HCT116 (cell line): ENCODE results near the gene GNS. TPM values are rescaled to one million over a fixed set of nuclear protein-coding genes. Genes with fewer than 3 reads are reported as not detected.
"Not testable (repeated sequence)": the region's sequence is repeated elsewhere in the genome, so short reads cannot be mapped to it uniquely, and the experiment has no call there.

Experiments used
- ATAC-seq: fragments of 200-7000 bp; cut with Tn5 transposase; 2 replicates; pipeline ENCODE4 v1.9.1; 2020; ENCODE audit warnings: mild to moderate bottlenecking, moderate library complexity
- BruUV-seq: library from RNA; stranded (reverse); fragments of 400-500 nt; replicated peaks from 2 replicates; lab custom pipeline; 2021; lab: Mats Ljungman, UMichigan
- CTCF ChIA-PET: fragments of 300-600 bp; sonication (Branson Sonifier 250); formaldehyde crosslinking; loops from one replicate; lab custom pipeline; 2021; ENCODE audit warnings: antibody characterized with exemption; lab: Charles Lee
- POLR2A ChIA-PET: fragments of 300-600, 350-600 bp; sonication (Branson Sonifier 250); formaldehyde crosslinking; loops from one replicate; lab custom pipeline; 2021; ENCODE audit warnings: antibody characterized with exemption; lab: Charles Lee
- RAD21 ChIA-PET, 2 experiments: fragments of 300-600 bp; sonication (Branson Sonifier 250); formaldehyde crosslinking; loops; one replicate each; lab custom pipeline; 2023; ENCODE audit warnings: low total read pairs in 2 of 2; ENCODE audit not compliant: uncharacterized antibody in 2 of 2, unreplicated experiment in 2 of 2, low non-redundant PET in 1 of 2; lab: Charles Lee
- DNase-seq: peaks from one replicate; pipeline ENCODE4 v3.0.0-alpha.2; 2010; ENCODE audit warnings: low read depth, low spot score
- H2AFZ ChIP-seq: fragments of 200-600 bp; shearing (Covaris generic), sonication (generic); 2 replicates; pipeline ENCODE4 v1.6.1; 2017; ENCODE audit warnings: low read depth, mixed run types, mixed read lengths, antibody characterized with exemption, low read length; ENCODE audit not compliant: poor library complexity, severe bottlenecking
- H3K27ac ChIP-seq: 2 replicates; pipeline ENCODE4 v1.5.1; 2012; ENCODE audit warnings: low read depth, low read length
- H3K27me3 ChIP-seq: fragments of 200-600 bp; sonication (generic); 2 replicates; pipeline ENCODE4 v1.6.1; 2016; ENCODE audit warnings: mixed run types, low read length, mixed read lengths; ENCODE audit not compliant: insufficient read depth
- H3K36me3 ChIP-seq, 2 experiments: fragments of 200-500 bp in 1 of 2; fragments of 200-600 bp in 1 of 2; sonication (Bioruptor generic) in 1 of 2; sonication (generic) in 1 of 2; 2 replicates each; pipeline versions ENCODE4 v1.5.1 to v1.6.1; 2014 to 2016; ENCODE audit warnings: low read length in 2 of 2, inconsistent platforms in 1 of 2, mixed read lengths in 1 of 2, mixed run types in 1 of 2; ENCODE audit not compliant: insufficient read depth in 2 of 2, control insufficient read depth in 1 of 2
- H3K4me1 ChIP-seq, 2 experiments: fragments of 200-600 bp in 1 of 2; sonication (generic) in 1 of 2; 2 replicates each; pipeline versions ENCODE4 v1.5.1 to v1.6.1; 2012 to 2017; ENCODE audit warnings: low read length in 2 of 2, inconsistent platforms in 1 of 2, mild to moderate bottlenecking in 1 of 2, mixed read lengths in 1 of 2, mixed run types in 1 of 2, moderate library complexity in 1 of 2; ENCODE audit not compliant: insufficient read depth in 2 of 2, control insufficient read depth in 1 of 2
- H3K4me2 ChIP-seq: fragments of 200-600 bp; sonication (generic); 2 replicates; pipeline ENCODE4 v1.6.1; 2017; ENCODE audit warnings: mixed run types, low read length, mixed read lengths
- H3K4me3 ChIP-seq, 2 experiments: fragments of 200-600 bp in 1 of 2; sonication (generic) in 1 of 2; replicated peaks in 1 of 2; 2 replicates each; pipeline ENCODE4 v1.5.1; 2011 to 2016; ENCODE audit warnings: low read length in 2 of 2, control low read depth in 1 of 2, low read depth in 1 of 2, mild to moderate bottlenecking in 1 of 2, mixed read lengths in 1 of 2, mixed run types in 1 of 2
- H3K79me2 ChIP-seq: fragments of 200-600 bp; sonication (generic); 2 replicates; pipeline ENCODE4 v1.6.1; 2017; ENCODE audit warnings: mild to moderate bottlenecking, mixed run types, low read length, moderate library complexity, mixed read lengths; ENCODE audit not compliant: insufficient read depth
- H3K9ac ChIP-seq: fragments of 200-600 bp; sonication (generic); 2 replicates; pipeline ENCODE4 v1.6.1; 2016; ENCODE audit warnings: low read length, mixed read lengths
- H3K9me2 ChIP-seq: fragments of 200-600 bp; sonication (generic), shearing (Covaris generic); 2 replicates; pipeline ENCODE4 v1.6.1; 2017; ENCODE audit warnings: mixed run types, mild to moderate bottlenecking, moderate library complexity; ENCODE audit not compliant: insufficient read depth
- H3K9me3 ChIP-seq, 2 experiments: fragments of 200-500 bp in 1 of 2; fragments of 200-600 bp in 1 of 2; sonication (Bioruptor generic) in 1 of 2; sonication (generic) in 1 of 2; 2 replicates each; pipeline ENCODE4 v1.6.1; 2014 to 2017; ENCODE audit warnings: low read length in 2 of 2, mixed read lengths in 2 of 2, inconsistent platforms in 1 of 2, low read depth in 1 of 2, mild to moderate bottlenecking in 1 of 2, mixed run types in 1 of 2, moderate library complexity in 1 of 2; ENCODE audit not compliant: control insufficient read depth in 1 of 2, insufficient read depth in 1 of 2
- H4K20me1 ChIP-seq: fragments of 200-600 bp; sonication (generic), shearing (Covaris generic); 2 replicates; pipeline ENCODE4 v1.6.1; 2017; ENCODE audit warnings: mixed run types, mild to moderate bottlenecking, moderate library complexity; ENCODE audit not compliant: insufficient read depth
- ATF3 ChIP-seq: IDR thresholded peaks from 2 replicates; pipeline ENCODE4 v1.6.1; 2012
- CBX3 ChIP-seq: IDR thresholded peaks from 2 replicates; pipeline ENCODE4 v1.6.1; 2012; ENCODE audit warnings: low read depth
- CTCF ChIP-seq, 3 experiments: fragments of 200-600 bp in 1 of 3; sonication (generic) in 1 of 3; IDR thresholded peaks in 2 of 3; conservative IDR thresholded peaks in 1 of 3; 2 replicates each; pipeline ENCODE4 v1.5.1; 2012 to 2017; ENCODE audit warnings: low read depth in 2 of 3, low read length in 2 of 3, antibody characterized with exemption in 1 of 3, borderline replicate concordance in 1 of 3, control low read depth in 1 of 3, mild to moderate bottlenecking in 1 of 3, mixed read lengths in 1 of 3, mixed run types in 1 of 3, moderate library complexity in 1 of 3; ENCODE audit not compliant: insufficient read depth in 1 of 3
- EGR1 ChIP-seq: IDR thresholded peaks from 2 replicates; pipeline ENCODE4 v1.6.1; 2012; ENCODE audit warnings: low read depth
- ELF1 ChIP-seq: IDR thresholded peaks from 2 replicates; pipeline ENCODE4 v1.6.1; 2012; ENCODE audit warnings: low read depth, borderline replicate concordance
- EZH2 ChIP-seq: fragments of 200-600 bp; sonication (generic); IDR thresholded peaks from 2 replicates; pipeline ENCODE4 v1.6.1; 2017; ENCODE audit warnings: antibody characterized with exemption, mixed run types
- EZH2phosphoT487 ChIP-seq: fragments of 200-600 bp; IDR thresholded peaks from 2 replicates; pipeline ENCODE4 v1.6.1; 2018; ENCODE audit warnings: antibody characterized with exemption, borderline replicate concordance
- FOSL1 ChIP-seq: IDR thresholded peaks from 2 replicates; pipeline ENCODE4 v1.6.1; 2012; ENCODE audit warnings: low read depth
- POLR2A ChIP-seq: IDR thresholded peaks from 2 replicates; pipeline ENCODE4 v1.7.0; 2011; ENCODE audit warnings: borderline replicate concordance; ENCODE audit not compliant: insufficient read depth, insufficient read length; ENCODE audit errors: extremely low read depth
- RAD21 ChIP-seq: IDR thresholded peaks from 2 replicates; pipeline ENCODE4 v1.6.1; 2012; ENCODE audit warnings: low read depth, mild to moderate bottlenecking
- SIN3A ChIP-seq: IDR thresholded peaks from 2 replicates; pipeline ENCODE4 v1.6.1; 2012; ENCODE audit warnings: low read depth
- SP1 ChIP-seq: IDR thresholded peaks from 2 replicates; pipeline ENCODE4 v1.6.1; 2012; ENCODE audit warnings: low read depth
- SRF ChIP-seq: IDR thresholded peaks from 2 replicates; pipeline ENCODE4 v1.6.1; 2012; ENCODE audit warnings: low read depth
- ZBTB33 ChIP-seq: IDR thresholded peaks from 2 replicates; pipeline ENCODE4 v1.6.1; 2011; ENCODE audit warnings: mild to moderate bottlenecking, low read length, moderate library complexity; ENCODE audit not compliant: insufficient replicate concordance; ENCODE audit errors: extremely low read depth
- ZFX ChIP-seq: fragments of 450-650 bp; IDR thresholded peaks from 2 replicates; pipeline ENCODE4 v1.6.1; 2017
- ZNF274 ChIP-seq: fragments of 200-500 bp; sonication (Bioruptor generic); IDR thresholded peaks from 2 replicates; pipeline ENCODE4 v1.6.1; 2014; ENCODE audit warnings: mild to moderate bottlenecking, low read depth, low read length, inconsistent platforms
- intact Hi-C: fragments of 100-400 bp; cut with micrococcal nuclease; formaldehyde crosslinking; loops from 2 replicates; pipeline ENCODE4 v1.10.0; 2022
- total RNA-seq: library from RNA; stranded (reverse); gene quantifications from one replicate; pipeline ENCODE4 v1.2.1, GENCODE V29; 2021; ENCODE audit not compliant: unreplicated experiment

GNS gene
- total RNA-seq, 1 experiment from 2014 or later = 45.7 TPM

GRCh38 chr12:64690236-64690635 is 69.0 kb downstream of the GNS start:
- H3K27ac ChIP-seq, H3K9me2 ChIP-seq, H3K27me3 ChIP-seq, ATAC-seq, H4K20me1 ChIP-seq, H3K4me3 ChIP-seq, H3K4me1 ChIP-seq, H3K9me3 ChIP-seq, H2AFZ ChIP-seq, H3K9ac ChIP-seq, H3K4me2 ChIP-seq, CTCF ChIA-PET, DNase-seq, POLR2A ChIA-PET, BruUV-seq: not testable (repeated sequence)
- Histone ChIP-seq H3K36me3 (peaks cover 14 to 36% of the 10 kb centered on the region in 2 experiments; a peak in 3 of 4 replicates), H3K79me2 (peaks cover 13% of the 10 kb centered on the region)
- RAD21 ChIA-PET = interaction anchor here in 1 of 2 experiments (0.6 kb wide), 1 partner anchor 8 kb away, joined by 7 read pairs; no protein-coding TSS in a partner anchor
- intact Hi-C loops = loop anchor here (10.0 kb wide), 1 partner anchor 865 kb away; no protein-coding TSS in a partner anchor

- Histone ChIP-seq H3K9me3 (no peaks in the 10 kb centered on the region), H3K27ac (no peak overlapping the region), H3K4me2 (no peak overlapping the region), H3K27me3 (no peaks in the 10 kb centered on the region), H3K9me2 (no peaks in the 10 kb centered on the region), H4K20me1 (no peaks in the 10 kb centered on the region), H3K4me3 (no peak overlapping the region), H3K9ac (no peak overlapping the region), H2AFZ (no peak overlapping the region), H3K36me3 (peaks cover 16 to 30% of the 10 kb centered on the region in 2 experiments; a peak in 3 of 4 replicates), H3K4me1 (peaks cover 3 to 8% of the 10 kb centered on the region in 2 experiments; a peak in 2 of 4 replicates), H3K79me2 (peaks cover 15% of the 10 kb centered on the region)
- ATAC-seq (no peak), DNase-seq (no peak)
- RAD21 ChIA-PET = no interaction called here
- intact Hi-C loops = no loop called here
- CTCF ChIA-PET = interaction anchor here (1.3 to 1.6 kb wide), 2 partner anchors 10 to 139 kb away, joined by 5 read pairs; no protein-coding TSS in a partner anchor
- POLR2A ChIA-PET = no interaction called here
- no TSS peak for BruUV-seq
- TF ChIP-seq ZFX = no peak
- no peak for TF ChIP-seq EZH2phosphoT487
- no peak for TF ChIP-seq ZBTB33
- no peak for TF ChIP-seq SRF
- no peak for TF ChIP-seq ZNF274
- no peak for TF ChIP-seq CTCF (IDR thresholded peaks at IDR 0.05 in 2 of 3, conservative IDR thresholded peaks at IDR 0.05 in 1 of 3; ENCODE audit: borderline replicate concordance in 1 of 3, insufficient read depth in 1 of 3, low read depth in 2 of 3, low read length in 2 of 3)
- TF ChIP-seq ELF1 = no peak
- no peak for TF ChIP-seq ATF3
- no peak for TF ChIP-seq EZH2
- no peak for TF ChIP-seq RAD21
- TF ChIP-seq FOSL1 = no peak
- TF ChIP-seq SIN3A = no peak
- no peak for TF ChIP-seq SP1
- no peak for TF ChIP-seq EGR1
- no peak for TF ChIP-seq CBX3
- no peak for TF ChIP-seq POLR2A
These were observed 70.5 kb downstream of the GNS start for GRCh38 chr12:64688715-64689114.
